ENCODE data around the gene DCAF12.
"Not testable (repeated sequence)": the region's sequence is repeated elsewhere in the genome, so short reads cannot be mapped to it uniquely, and the experiment has no call there.

The DCAF12 gene

DNA sequence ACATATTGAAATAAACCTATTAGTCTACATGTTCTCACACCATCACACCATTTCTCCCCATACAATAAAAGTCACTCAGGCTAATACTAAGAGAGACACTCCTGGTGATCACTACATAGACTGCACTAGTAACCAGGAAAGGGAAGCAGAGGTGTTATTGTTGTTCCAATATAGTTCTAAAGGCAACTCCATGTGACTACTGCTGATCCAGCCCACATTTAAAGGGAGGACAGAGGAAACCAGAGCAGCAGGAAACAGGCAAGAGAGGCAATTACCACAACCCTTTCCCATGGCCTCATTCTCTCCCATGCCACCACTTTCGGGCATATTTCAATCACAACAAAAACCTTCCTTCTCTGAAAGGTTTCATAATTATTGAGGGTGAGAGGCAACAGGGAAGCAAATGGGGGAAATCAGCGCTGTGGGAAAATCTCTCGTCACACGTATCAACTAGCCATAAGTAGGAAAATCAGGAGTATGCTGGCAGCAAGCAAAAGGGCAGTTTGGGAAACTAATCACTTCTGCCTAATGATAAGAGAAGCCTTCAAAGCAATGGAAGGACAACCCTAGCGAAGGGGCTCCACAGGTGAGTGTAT lies 79.6 kb downstream of the DCAF12 start:
- Histone ChIP-seq H3K36me3 (ENCODE audit: control insufficient read depth, low read length) (peaks cover 52% of the 10 kb centered on the region), H3K4me2 (ENCODE audit: low read length) (peak overlapping the region; percentile 93), H3K27ac (ENCODE audit: low read depth, low read length) (no peak overlapping the region), H3K9me3 (ENCODE audit: control insufficient read depth, insufficient read depth, low read length) (no peaks in the 10 kb centered on the region), H3K9me2 (replicated peaks; ENCODE audit: control insufficient read depth, low read length) (no peaks in the 10 kb centered on the region), H4K20me1 (ENCODE audit: control insufficient read depth, insufficient read depth, low read depth, low read length) (peaks cover 26% of the 10 kb centered on the region), H3K79me2 (ENCODE audit: control insufficient read depth, low read length) (peaks cover 72% of the 10 kb centered on the region), H3K4me3 (ENCODE audit: low read length) (peak overlapping the region; percentile 89), H3F3A (ENCODE audit: control insufficient read depth, insufficient read depth) (no peaks in the 10 kb centered on the region), H3K4me1 (ENCODE audit: control insufficient read depth, low read length) (peaks cover 32% of the 10 kb centered on the region), H3K27me3 (ENCODE audit: control insufficient read depth, low read length) (no peaks in the 10 kb centered on the region)
- no peak for TF ChIP-seq EZH2phosphoT487 (IDR thresholded peaks at IDR 0.05; ENCODE audit: borderline replicate concordance, low read length)
- TF ChIP-seq, protein P1, sequence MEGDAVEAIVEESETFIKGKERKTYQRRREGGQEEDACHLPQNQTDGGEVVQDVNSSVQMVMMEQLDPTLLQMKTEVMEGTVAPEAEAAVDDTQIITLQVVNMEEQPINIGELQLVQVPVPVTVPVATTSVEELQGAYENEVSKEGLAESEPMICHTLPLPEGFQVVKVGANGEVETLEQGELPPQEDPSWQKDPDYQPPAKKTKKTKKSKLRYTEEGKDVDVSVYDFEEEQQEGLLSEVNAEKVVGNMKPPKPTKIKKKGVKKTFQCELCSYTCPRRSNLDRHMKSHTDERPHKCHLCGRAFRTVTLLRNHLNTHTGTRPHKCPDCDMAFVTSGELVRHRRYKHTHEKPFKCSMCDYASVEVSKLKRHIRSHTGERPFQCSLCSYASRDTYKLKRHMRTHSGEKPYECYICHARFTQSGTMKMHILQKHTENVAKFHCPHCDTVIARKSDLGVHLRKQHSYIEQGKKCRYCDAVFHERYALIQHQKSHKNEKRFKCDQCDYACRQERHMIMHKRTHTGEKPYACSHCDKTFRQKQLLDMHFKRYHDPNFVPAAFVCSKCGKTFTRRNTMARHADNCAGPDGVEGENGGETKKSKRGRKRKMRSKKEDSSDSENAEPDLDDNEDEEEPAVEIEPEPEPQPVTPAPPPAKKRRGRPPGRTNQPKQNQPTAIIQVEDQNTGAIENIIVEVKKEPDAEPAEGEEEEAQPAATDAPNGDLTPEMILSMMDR (IDR thresholded peaks at IDR 0.05; ENCODE audit: low read depth, low read length, poor library complexity, severe bottlenecking): no peak

DNA sequence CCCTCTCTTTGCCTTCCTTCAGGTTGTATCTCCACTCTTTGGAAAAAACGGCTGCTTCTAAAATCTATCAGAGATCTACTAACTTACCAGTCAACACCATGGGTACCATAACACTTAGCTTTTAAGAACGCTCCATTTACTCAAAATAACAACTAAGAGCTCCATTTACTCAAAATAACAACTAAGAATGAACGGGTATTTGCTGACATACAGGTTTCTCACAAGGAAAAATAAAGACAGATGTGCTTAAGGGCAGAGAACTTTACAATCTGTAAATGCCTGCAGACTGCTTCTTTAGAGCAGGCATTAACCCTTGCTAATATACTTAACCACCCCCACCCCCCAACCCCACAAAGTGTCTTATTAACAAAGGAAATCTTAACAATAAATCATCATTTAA lies 80.6 kb downstream of the DCAF12 start:
- peaks cover 32% of the 10 kb centered on the region for H3K4me1 ChIP-seq (ENCODE audit: control insufficient read depth, low read length)
- peaks cover 26% of the 10 kb centered on the region for H4K20me1 ChIP-seq (ENCODE audit: control insufficient read depth, insufficient read depth, low read depth, low read length)
- H3K4me3 ChIP-seq (ENCODE audit: low read length): peak overlapping the region; percentile 89; the same call in 1 of the 2 replicates
- H3K9me3 ChIP-seq (ENCODE audit: control insufficient read depth, insufficient read depth, low read length): no peaks in the 10 kb centered on the region
- H3K36me3 ChIP-seq (ENCODE audit: control insufficient read depth, low read length): peaks cover 58% of the 10 kb centered on the region
- H3K9me2 ChIP-seq (replicated peaks; ENCODE audit: control insufficient read depth, low read length): no peaks in the 10 kb centered on the region
- H3K79me2 ChIP-seq (ENCODE audit: control insufficient read depth, low read length): peaks cover 82% of the 10 kb centered on the region
- H3K27ac ChIP-seq (ENCODE audit: low read depth, low read length): no peak overlapping the region
- no peak for TF ChIP-seq EZH2phosphoT487 (IDR thresholded peaks at IDR 0.05; ENCODE audit: borderline replicate concordance, low read length)
- TF ChIP-seq, protein P1 (IDR thresholded peaks at IDR 0.05; ENCODE audit: low read depth, low read length, poor library complexity, severe bottlenecking): no peak
- H3K27me3 ChIP-seq (ENCODE audit: control insufficient read depth, low read length): no peaks in the 10 kb centered on the region
- H3F3A ChIP-seq (ENCODE audit: control insufficient read depth, insufficient read depth): no peaks in the 10 kb centered on the region
- H3K4me2 ChIP-seq (ENCODE audit: low read length): peak overlapping the region; percentile 93

DNA sequence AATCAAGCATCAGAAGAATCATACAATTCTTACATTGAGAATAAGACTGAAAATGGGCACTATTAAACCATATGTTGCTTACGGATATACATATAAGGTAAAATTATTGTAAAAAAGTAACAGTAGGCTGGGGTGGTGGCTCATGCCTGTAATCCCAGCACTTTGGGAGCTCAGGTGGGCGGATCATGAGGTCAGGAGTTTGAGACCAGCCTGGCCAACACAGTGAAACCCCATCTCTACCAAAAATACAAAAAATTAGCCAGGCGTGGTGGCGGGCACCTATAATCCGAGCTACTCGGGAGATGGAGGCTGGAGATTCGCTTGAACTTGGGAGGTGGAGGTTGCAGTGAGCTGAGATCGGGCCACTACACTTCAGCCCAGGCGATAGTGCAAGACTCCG lies 84.4 kb downstream of the DCAF12 start:
- H3K4me2 ChIP-seq (ENCODE audit: low read length); H3K9me2 ChIP-seq (replicated peaks; ENCODE audit: control insufficient read depth, low read length); H3K27me3 ChIP-seq (ENCODE audit: control insufficient read depth, low read length); H3K27ac ChIP-seq (ENCODE audit: low read depth, low read length); H3K9me3 ChIP-seq (ENCODE audit: control insufficient read depth, insufficient read depth, low read length); H3F3A ChIP-seq (ENCODE audit: control insufficient read depth, insufficient read depth); H3K4me3 ChIP-seq (ENCODE audit: low read length): not testable (repeated sequence)
- Histone ChIP-seq H3K79me2 (ENCODE audit: control insufficient read depth, low read length) (peaks cover 97% of the 10 kb centered on the region), H4K20me1 (ENCODE audit: control insufficient read depth, insufficient read depth, low read depth, low read length) (peaks cover 19% of the 10 kb centered on the region), H3K36me3 (ENCODE audit: control insufficient read depth, low read length) (peaks cover 56% of the 10 kb centered on the region), H3K4me1 (ENCODE audit: control insufficient read depth, low read length) (peaks cover 14% of the 10 kb centered on the region)

- not testable (repeated sequence) for H3K9me2 ChIP-seq (replicated peaks; ENCODE audit: control insufficient read depth, low read length); H3K27me3 ChIP-seq (ENCODE audit: control insufficient read depth, low read length); H3F3A ChIP-seq (ENCODE audit: control insufficient read depth, insufficient read depth); H3K27ac ChIP-seq (ENCODE audit: low read depth, low read length); H3K4me3 ChIP-seq (ENCODE audit: low read length); H3K4me2 ChIP-seq (ENCODE audit: low read length); H3K4me1 ChIP-seq (ENCODE audit: control insufficient read depth, low read length); H3K9me3 ChIP-seq (ENCODE audit: control insufficient read depth, insufficient read depth, low read length)
- Histone ChIP-seq H4K20me1 (ENCODE audit: control insufficient read depth, insufficient read depth, low read depth, low read length) (peaks cover 17% of the 10 kb centered on the region; the same call in 1 of the 2 replicates), H3K79me2 (ENCODE audit: control insufficient read depth, low read length) (peaks cover 96% of the 10 kb centered on the region), H3K36me3 (ENCODE audit: control insufficient read depth, low read length) (peaks cover 45% of the 10 kb centered on the region)
These were observed 87.6 kb downstream of the DCAF12 start for GRCh38 chr9:34038851-34039250.

Data from DOHH2 (cell line).